Liver (tissue), 3 donors: ENCODE measurements around the gene TMCO2.

Experiments
- RAD21 ChIP-seq, 2 donors: IDR thresholded peaks; 2 replicates each; pipeline ENCODE4 v1.6.1; 2016; ENCODE audit warnings: antibody characterized with exemption in 2 of 2, mild to moderate bottlenecking in 2 of 2
- TF ChIP-seq, protein P1 (sequence below): fragments of 150-350 bp; IDR thresholded peaks from 2 replicates; pipeline ENCODE4 v1.5.1; 2017; ENCODE audit warnings: improper control_type of control experiment, low read depth, low read length; ENCODE audit not compliant: missing input control
- TF ChIP-seq, protein P2 (sequence below): IDR thresholded peaks from 2 replicates; pipeline ENCODE4 v1.6.1; 2016; ENCODE audit warnings: antibody characterized with exemption
- donor health status: healthy.
- donor health status: healthy.

GRCh38 chr1:40300249-40300567 is 52.5 kb downstream of the TMCO2 start:
- TF ChIP-seq RAD21 (IDR thresholded peaks at IDR 0.05), result no peak
- TF ChIP-seq, protein P1, sequence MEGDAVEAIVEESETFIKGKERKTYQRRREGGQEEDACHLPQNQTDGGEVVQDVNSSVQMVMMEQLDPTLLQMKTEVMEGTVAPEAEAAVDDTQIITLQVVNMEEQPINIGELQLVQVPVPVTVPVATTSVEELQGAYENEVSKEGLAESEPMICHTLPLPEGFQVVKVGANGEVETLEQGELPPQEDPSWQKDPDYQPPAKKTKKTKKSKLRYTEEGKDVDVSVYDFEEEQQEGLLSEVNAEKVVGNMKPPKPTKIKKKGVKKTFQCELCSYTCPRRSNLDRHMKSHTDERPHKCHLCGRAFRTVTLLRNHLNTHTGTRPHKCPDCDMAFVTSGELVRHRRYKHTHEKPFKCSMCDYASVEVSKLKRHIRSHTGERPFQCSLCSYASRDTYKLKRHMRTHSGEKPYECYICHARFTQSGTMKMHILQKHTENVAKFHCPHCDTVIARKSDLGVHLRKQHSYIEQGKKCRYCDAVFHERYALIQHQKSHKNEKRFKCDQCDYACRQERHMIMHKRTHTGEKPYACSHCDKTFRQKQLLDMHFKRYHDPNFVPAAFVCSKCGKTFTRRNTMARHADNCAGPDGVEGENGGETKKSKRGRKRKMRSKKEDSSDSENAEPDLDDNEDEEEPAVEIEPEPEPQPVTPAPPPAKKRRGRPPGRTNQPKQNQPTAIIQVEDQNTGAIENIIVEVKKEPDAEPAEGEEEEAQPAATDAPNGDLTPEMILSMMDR, result no peak
- TF ChIP-seq, protein P2, sequence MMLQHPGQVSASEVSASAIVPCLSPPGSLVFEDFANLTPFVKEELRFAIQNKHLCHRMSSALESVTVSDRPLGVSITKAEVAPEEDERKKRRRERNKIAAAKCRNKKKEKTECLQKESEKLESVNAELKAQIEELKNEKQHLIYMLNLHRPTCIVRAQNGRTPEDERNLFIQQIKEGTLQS, result no peak
